ENCODE measurements around the gene TMEFF2.

The TMEFF2 gene

GRCh38 chr2:192196421-192197194 lies 1.9 kb upstream of the TMEFF2 start:
- peaks cover 1% of the 10 kb centered on the region for H3K36me3 Mint-ChIP-seq
- H3K27ac Mint-ChIP-seq = no peak overlapping the region
- H3K4me1 Mint-ChIP-seq = peaks cover 26% of the 10 kb centered on the region
- H3K4me3 Mint-ChIP-seq = peak overlapping the region; percentile 81
- peaks cover 53% of the 10 kb centered on the region for H3K27me3 Mint-ChIP-seq
- H3K9me3 Mint-ChIP-seq = no peaks in the 10 kb centered on the region

GRCh38 chr2:192195548-192196418 lies 1.1 kb upstream of the TMEFF2 start:
- no peak overlapping the region for H3K27ac Mint-ChIP-seq
- H3K4me3 Mint-ChIP-seq = peak overlapping the region; percentile 81
- peaks cover 56% of the 10 kb centered on the region for H3K27me3 Mint-ChIP-seq
- peaks cover 1% of the 10 kb centered on the region for H3K36me3 Mint-ChIP-seq
- H3K4me1 Mint-ChIP-seq = peaks cover 26% of the 10 kb centered on the region
- no peaks in the 10 kb centered on the region for H3K9me3 Mint-ChIP-seq

GRCh38 chr2:192194265-192194865 lies 368 bp downstream of the TMEFF2 start:
- H3K9me3 Mint-ChIP-seq = no peaks in the 10 kb centered on the region

GRCh38 chr2:192190474-192190873 lies 4.3 kb downstream of the TMEFF2 start:
- H3K27me3 Mint-ChIP-seq = peaks cover 51% of the 10 kb centered on the region
- H3K9me3 Mint-ChIP-seq = no peaks in the 10 kb centered on the region
- H3K27ac Mint-ChIP-seq = no peak overlapping the region
- no peak overlapping the region for H3K4me3 Mint-ChIP-seq
- H3K36me3 Mint-ChIP-seq = no peaks in the 10 kb centered on the region
- H3K4me1 Mint-ChIP-seq = peaks cover 12% of the 10 kb centered on the region

More at GRCh38 chr2:192194265-192194865, 368 bp downstream of the TMEFF2 start:
- Mint-ChIP-seq H3K4me3 (peak overlapping the region; percentile 81), H3K27ac (no peak overlapping the region), H3K4me1 (peaks cover 26% of the 10 kb centered on the region), H3K36me3 (peaks cover 1% of the 10 kb centered on the region), H3K27me3 (peaks cover 59% of the 10 kb centered on the region)

GRCh38 chr2:192186806-192187205 lies 7.9 kb downstream of the TMEFF2 start:
- Mint-ChIP-seq H3K36me3 (no peaks in the 10 kb centered on the region), H3K27me3 (peaks cover 31% of the 10 kb centered on the region), H3K9me3 (no peaks in the 10 kb centered on the region), H3K4me1 (no peaks in the 10 kb centered on the region), H3K4me3 (no peak overlapping the region), H3K27ac (no peak overlapping the region)

GRCh38 chr2:192184349-192184748 lies 10.4 kb downstream of the TMEFF2 start:
- Mint-ChIP-seq H3K27ac (no peak overlapping the region), H3K4me1 (no peaks in the 10 kb centered on the region), H3K27me3 (peaks cover 21% of the 10 kb centered on the region), H3K4me3 (no peak overlapping the region), H3K36me3 (no peaks in the 10 kb centered on the region), H3K9me3 (no peaks in the 10 kb centered on the region)

GRCh38 chr2:192183296-192183695 lies 11.4 kb downstream of the TMEFF2 start:
- Mint-ChIP-seq H3K4me3 (no peak overlapping the region), H3K4me1 (no peaks in the 10 kb centered on the region), H3K27me3 (peaks cover 20% of the 10 kb centered on the region), H3K27ac (no peak overlapping the region), H3K9me3 (no peaks in the 10 kb centered on the region), H3K36me3 (no peaks in the 10 kb centered on the region)

- H3K27ac Mint-ChIP-seq = no peak overlapping the region
- no peaks in the 10 kb centered on the region for H3K36me3 Mint-ChIP-seq
- peaks cover 6% of the 10 kb centered on the region for H3K4me1 Mint-ChIP-seq
- H3K27me3 Mint-ChIP-seq = peaks cover 19% of the 10 kb centered on the region
- no peaks in the 10 kb centered on the region for H3K9me3 Mint-ChIP-seq
- H3K4me3 Mint-ChIP-seq = no peak overlapping the region
Observed at GRCh38 chr2:192166946-192167345, 27.8 kb downstream of the TMEFF2 start.

- H3K4me1 Mint-ChIP-seq = peaks cover 13% of the 10 kb centered on the region
- H3K36me3 Mint-ChIP-seq = no peaks in the 10 kb centered on the region
- no peak overlapping the region for H3K27ac Mint-ChIP-seq
- peaks cover 16% of the 10 kb centered on the region for H3K27me3 Mint-ChIP-seq
- no peaks in the 10 kb centered on the region for H3K9me3 Mint-ChIP-seq
- no peak overlapping the region for H3K4me3 Mint-ChIP-seq
Observed at GRCh38 chr2:192165842-192166241, 28.9 kb downstream of the TMEFF2 start.

GRCh38 chr2:192162392-192163042 lies 32.2 kb downstream of the TMEFF2 start:
- H3K27ac Mint-ChIP-seq = no peak overlapping the region
- H3K9me3 Mint-ChIP-seq = no peaks in the 10 kb centered on the region
- no peaks in the 10 kb centered on the region for H3K36me3 Mint-ChIP-seq
- no peak overlapping the region for H3K4me3 Mint-ChIP-seq
- peaks cover 8% of the 10 kb centered on the region for H3K27me3 Mint-ChIP-seq
- H3K4me1 Mint-ChIP-seq = peaks cover 13% of the 10 kb centered on the region

- no peak overlapping the region for H3K27ac Mint-ChIP-seq
- H3K9me3 Mint-ChIP-seq = no peaks in the 10 kb centered on the region
- peaks cover 13% of the 10 kb centered on the region for H3K4me1 Mint-ChIP-seq
- H3K36me3 Mint-ChIP-seq = no peaks in the 10 kb centered on the region
- H3K27me3 Mint-ChIP-seq = peaks cover 3% of the 10 kb centered on the region
- H3K4me3 Mint-ChIP-seq = peak overlapping the region; percentile 19
Observed at GRCh38 chr2:192161656-192162290, 33.0 kb downstream of the TMEFF2 start.

GRCh38 chr2:192159736-192160135 lies 35.0 kb downstream of the TMEFF2 start:
- no peaks in the 10 kb centered on the region for H3K27me3 Mint-ChIP-seq
- no peak overlapping the region for H3K27ac Mint-ChIP-seq
- H3K4me3 Mint-ChIP-seq = no peak overlapping the region
- H3K9me3 Mint-ChIP-seq = no peaks in the 10 kb centered on the region
- no peaks in the 10 kb centered on the region for H3K36me3 Mint-ChIP-seq
- H3K4me1 Mint-ChIP-seq = peaks cover 13% of the 10 kb centered on the region

- peaks cover under 1% of the 10 kb centered on the region for H3K27me3 Mint-ChIP-seq
- H3K27ac Mint-ChIP-seq = no peak overlapping the region
- H3K4me3 Mint-ChIP-seq = no peak overlapping the region
Observed at GRCh38 chr2:192159208-192159607, 35.5 kb downstream of the TMEFF2 start.

GRCh38 chr2:192157776-192158175 lies 37.0 kb downstream of the TMEFF2 start:
- H3K27ac Mint-ChIP-seq = no peak overlapping the region
- H3K36me3 Mint-ChIP-seq = no peaks in the 10 kb centered on the region
- H3K27me3 Mint-ChIP-seq = peaks cover 2% of the 10 kb centered on the region
- H3K4me1 Mint-ChIP-seq = peaks cover 13% of the 10 kb centered on the region
- H3K9me3 Mint-ChIP-seq = no peaks in the 10 kb centered on the region
- no peak overlapping the region for H3K4me3 Mint-ChIP-seq

More at GRCh38 chr2:192159208-192159607, 35.5 kb downstream of the TMEFF2 start:
- no peaks in the 10 kb centered on the region for H3K36me3 Mint-ChIP-seq
- H3K9me3 Mint-ChIP-seq = no peaks in the 10 kb centered on the region
- H3K4me1 Mint-ChIP-seq = peaks cover 13% of the 10 kb centered on the region
